CD4-positive, alpha-beta T cell treated with Interleukin-21 for 1 hour (primary cell): ENCODE measurements around the gene KLK3.

Experiments used
- DNase-seq: peaks from one replicate; pipeline ENCODE4 v3.0.0-alpha.2; 2020

Gene KLK3

DNA sequence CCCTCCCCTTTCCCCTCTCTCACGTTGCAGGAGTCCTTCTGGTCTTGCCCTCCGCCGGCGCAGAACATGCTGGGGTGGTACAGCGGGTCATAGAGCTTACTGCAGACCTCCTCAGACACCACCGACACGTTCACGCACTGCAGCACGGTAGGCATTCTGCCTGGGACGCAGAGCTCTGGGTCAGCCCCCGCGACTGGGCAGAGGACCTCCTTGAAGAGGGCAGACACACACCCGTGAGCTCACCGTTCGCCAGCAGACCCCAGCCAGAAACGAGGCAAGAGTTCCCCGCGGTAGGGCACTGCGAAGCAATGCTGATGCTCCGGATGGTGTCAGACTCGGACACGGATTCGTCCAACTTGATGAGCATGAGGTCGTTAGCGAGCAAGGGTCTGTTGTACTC is 53.6 kb downstream of the KLK3 start:
- no peak for DNase-seq

DNA sequence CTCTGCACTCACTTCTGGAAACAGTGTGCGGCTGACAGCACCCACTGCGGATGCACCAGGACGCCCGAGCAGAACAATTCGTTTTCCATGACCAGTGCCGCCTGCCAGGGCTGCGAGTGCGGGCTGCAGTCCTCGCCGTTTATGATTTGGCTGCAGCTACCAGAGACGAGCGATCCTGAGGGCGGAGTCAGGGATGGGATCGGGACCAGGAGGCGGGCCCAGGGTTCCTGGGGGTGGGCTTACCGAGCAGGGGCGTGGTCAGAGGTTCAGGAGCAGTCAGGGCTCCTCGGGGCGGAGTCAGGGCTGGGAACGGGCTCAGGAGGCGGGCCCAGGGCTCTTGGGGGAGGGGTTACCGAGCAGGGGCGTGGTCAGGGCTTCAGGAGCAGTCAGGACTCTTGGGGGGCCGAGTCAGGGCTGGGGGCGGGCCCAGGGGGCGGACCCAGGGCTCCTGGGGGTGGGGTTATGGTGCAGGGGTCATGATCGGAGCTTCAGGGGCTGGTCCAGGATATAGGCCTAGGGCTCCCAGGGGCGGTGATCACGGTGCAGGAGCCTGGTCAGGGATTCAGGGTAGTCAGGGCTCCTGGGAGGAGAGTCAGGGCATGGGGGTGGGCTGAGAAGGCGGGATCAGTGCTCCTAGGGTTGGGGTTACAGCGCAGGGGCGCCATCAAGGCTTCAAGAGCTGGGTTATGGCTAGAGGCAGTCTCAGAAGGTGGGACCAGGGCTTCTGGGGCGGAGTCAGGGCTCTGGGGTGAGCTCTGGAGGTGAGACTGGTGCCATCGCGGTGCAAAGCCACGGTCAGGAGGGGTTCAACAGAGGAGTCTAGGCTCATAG is 54.7 kb downstream of the KLK3 start:
- DNase-seq = no peak
